Stomach (tissue), 4 donors: ENCODE measurements around the gene RGS6.

Source experiments
- CTCF ChIP-seq, 7 experiments: fragments of 450-650 bp in 4 of 7; fragments of 200-600 bp in 3 of 7; sonication (generic) in 3 of 7; IDR thresholded peaks; one replicate each; pipeline ENCODE4 v1.5.1; 2016 to 2019; ENCODE audit warnings: antibody characterized with exemption in 7 of 7, control low read depth in 2 of 7, mild to moderate bottlenecking in 1 of 7
- EP300 ChIP-seq: sonication (generic); formaldehyde crosslinking; IDR thresholded peaks from one replicate; pipeline ENCODE4 v1.6.1; 2017; ENCODE audit warnings: antibody characterized with exemption
- POLR2AphosphoS5 ChIP-seq, 3 donors: sonication (generic); formaldehyde crosslinking; IDR thresholded peaks; one replicate each; pipeline ENCODE4 v1.6.1; 2016; ENCODE audit warnings: antibody characterized with exemption in 3 of 3

DNA sequence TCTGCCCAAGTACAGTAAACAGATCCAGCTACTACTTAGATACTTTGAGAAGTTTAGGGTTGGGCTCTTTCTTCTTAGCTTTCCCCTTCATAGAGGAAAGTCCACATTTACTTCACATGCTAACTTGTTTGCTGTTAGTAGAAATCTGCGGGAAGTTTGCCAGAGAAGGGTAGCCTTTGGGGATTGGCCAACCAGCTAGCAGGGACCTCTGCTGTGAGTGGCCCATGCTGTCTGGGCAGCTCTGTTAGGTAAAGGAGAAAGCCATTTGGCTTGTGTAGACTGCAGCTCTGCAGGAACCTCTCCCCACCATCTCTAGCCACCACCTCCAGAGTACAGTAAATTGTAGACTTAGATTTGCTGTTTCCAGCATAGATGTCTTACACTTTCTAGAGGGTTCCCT is 193.9 kb downstream of the RGS6 start:
- TF ChIP-seq POLR2AphosphoS5 (IDR thresholded peaks at IDR 0.05) = no peak
- TF ChIP-seq EP300 = no peak
- TF ChIP-seq CTCF (IDR thresholded peaks at IDR 0.05) = no peak
